ENCODE results near the gene SLC25A26.

The SLC25A26 gene

GRCh38 chr3:66267906-66268305 is 47.1 kb downstream of the SLC25A26 start:
- ChIA-PET POLR2A (no interaction called here), CTCF (interaction anchor here (1.0 to 5.3 kb wide), 4 partner anchors 9 to 555 kb away, joined by 3 to 56 read pairs (median 4); no protein-coding TSS in a partner anchor)
- no peak overlapping the region for H3K4me3 ChIP-seq (ENCODE audit: low read depth, low read length)
- no peak for DNase-seq (ENCODE audit: low read depth, low spot score)
- TF ChIP-seq CTCF (IDR thresholded peaks at IDR 0.05; ENCODE audit: insufficient read depth, low read length, missing control alignments) = no peak

GRCh38 chr3:66268864-66269263 is 48.1 kb downstream of the SLC25A26 start:
- ChIA-PET CTCF (interaction anchor here (1.4 to 5.3 kb wide), 3 partner anchors 8 to 552 kb away, joined by 3 to 56 read pairs (median 12); no protein-coding TSS in a partner anchor), POLR2A (no interaction called here)
- H3K4me3 ChIP-seq (ENCODE audit: low read depth, low read length) = no peak overlapping the region
- DNase-seq (ENCODE audit: low read depth, low spot score) = no peak
- no peak for TF ChIP-seq CTCF (IDR thresholded peaks at IDR 0.05; ENCODE audit: insufficient read depth, low read length, missing control alignments)

GRCh38 chr3:66269411-66269810 is 48.6 kb downstream of the SLC25A26 start:
- no peak for TF ChIP-seq CTCF (IDR thresholded peaks at IDR 0.05; ENCODE audit: insufficient read depth, low read length, missing control alignments)

GRCh38 chr3:66270288-66270687 is 49.5 kb downstream of the SLC25A26 start:
- DNase-seq (ENCODE audit: low read depth, low spot score) = no peak
- H3K4me3 ChIP-seq (ENCODE audit: low read depth, low read length) = no peak overlapping the region
- ChIA-PET POLR2A (no interaction called here), CTCF (interaction anchor here (0.8 to 5.3 kb wide), 7 partner anchors 11 to 721 kb away, joined by 3 to 56 read pairs (median 5); no protein-coding TSS in a partner anchor)
- no peak for TF ChIP-seq CTCF (IDR thresholded peaks at IDR 0.05; ENCODE audit: insufficient read depth, low read length, missing control alignments)

More at GRCh38 chr3:66269411-66269810, 48.6 kb downstream of the SLC25A26 start:
- ChIA-PET POLR2A (no interaction called here), CTCF (interaction anchor here (1.3 to 5.3 kb wide), 5 partner anchors 8 to 551 kb away, joined by 3 to 56 read pairs (median 6); no protein-coding TSS in a partner anchor)
- H3K4me3 ChIP-seq (ENCODE audit: low read depth, low read length) = no peak overlapping the region
- no peak for DNase-seq (ENCODE audit: low read depth, low spot score)

GRCh38 chr3:66270701-66271100 is 49.9 kb downstream of the SLC25A26 start:
- DNase-seq (ENCODE audit: low read depth, low spot score) = no peak
- TF ChIP-seq CTCF (IDR thresholded peaks at IDR 0.05; ENCODE audit: insufficient read depth, low read length, missing control alignments) = no peak
- no peak overlapping the region for H3K4me3 ChIP-seq (ENCODE audit: low read depth, low read length)
- CTCF ChIA-PET = interaction anchor here (0.8 to 5.3 kb wide), 9 partner anchors 11 to 720 kb away, joined by 3 to 56 read pairs (median 5); no protein-coding TSS in a partner anchor
- POLR2A ChIA-PET = no interaction called here

- H3K4me3 ChIP-seq (ENCODE audit: low read depth, low read length) = no peak overlapping the region
- no peak for TF ChIP-seq CTCF (IDR thresholded peaks at IDR 0.05; ENCODE audit: insufficient read depth, low read length, missing control alignments)
- no peak for DNase-seq (ENCODE audit: low read depth, low spot score)
- ChIA-PET CTCF (interaction anchor here (1.1 to 5.3 kb wide), 7 partner anchors 15 to 549 kb away, joined by 4 to 56 read pairs (median 6); no protein-coding TSS in a partner anchor), POLR2A (no interaction called here)
Observed at GRCh38 chr3:66271231-66271630, 50.4 kb downstream of the SLC25A26 start.
